ENCODE results near the gene DZIP1L. TPM values are rescaled to one million over a fixed set of nuclear protein-coding genes. Genes with fewer than 3 reads are reported as not detected.
A peak's percentile ranks its signal among the peaks of the same experiment; 100 is the strongest.

The DZIP1L gene
- total RNA-seq, 2 donors from 2014 or later: not detected

DNA sequence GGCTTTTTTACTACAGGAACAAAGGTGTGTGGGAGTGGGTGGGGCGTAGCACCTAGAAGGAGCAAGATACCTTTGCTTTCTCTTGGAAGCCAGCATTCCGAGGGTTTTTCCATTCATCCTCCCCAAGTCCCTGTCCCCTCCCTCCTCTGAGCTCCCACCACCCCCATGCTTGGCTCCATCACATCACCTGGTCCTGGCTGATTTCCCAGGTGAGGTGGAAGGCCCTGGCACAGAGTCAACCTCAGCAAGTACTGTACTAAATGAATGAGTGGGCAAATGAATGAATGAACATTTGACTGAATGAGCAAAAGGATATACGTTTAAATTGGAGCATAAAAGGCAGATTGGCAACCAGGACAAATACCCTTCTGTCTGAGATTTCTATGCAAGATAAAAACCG lies 45.4 kb downstream of the DZIP1L start:
- ATAC-seq (no peak), DNase-seq (ENCODE audit: low spot score) (no peak)
- Mint-ChIP-seq H3K36me3 (no peaks in the 10 kb centered on the region), H3K4me1 (ENCODE audit: low read depth in 2 of 2) (peaks cover 5 to 9% of the 10 kb centered on the region in 2 donors), H3K27me3 (peaks cover 10 to 31% of the 10 kb centered on the region in 2 donors), H3K4me3 (no peak overlapping the region), H3K9me3 (no peaks in the 10 kb centered on the region), H3K27ac (no peak overlapping the region)

DNA sequence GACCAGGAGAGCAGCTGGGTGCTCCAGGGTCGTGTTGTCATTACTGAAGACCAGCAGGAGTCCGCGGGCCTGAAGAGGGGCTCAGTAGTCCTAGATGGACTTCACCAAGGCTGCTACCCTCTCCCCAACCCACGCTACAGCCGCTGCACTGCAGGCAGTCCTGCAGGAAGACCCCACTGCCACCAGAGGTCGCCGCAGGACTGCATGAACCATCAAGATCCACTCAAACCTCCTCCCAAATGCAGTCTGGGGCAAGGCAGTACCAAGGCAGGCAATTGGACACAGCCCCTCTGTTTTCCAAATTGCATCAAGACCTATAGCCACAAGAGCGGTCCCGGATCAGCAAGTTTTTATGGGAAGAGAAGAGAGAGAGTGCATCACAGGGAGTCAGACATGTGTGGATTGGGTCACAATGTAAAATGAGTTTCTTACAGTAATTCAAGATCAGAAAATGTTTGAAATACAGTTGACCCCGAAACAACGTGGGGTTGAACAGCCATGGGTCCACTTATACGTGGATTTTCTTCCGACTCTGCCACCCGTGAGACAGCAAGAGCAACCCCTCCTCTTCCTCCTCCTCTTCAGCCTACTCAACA lies 46.7 kb downstream of the DZIP1L start:
- peak; percentile 71 for DNase-seq (ENCODE audit: low spot score)
- peak; percentile 55 to 74 for ATAC-seq
- peaks cover 5 to 9% of the 10 kb centered on the region in 2 donors for H3K4me1 Mint-ChIP-seq (ENCODE audit: low read depth in 2 of 2)
- peaks cover 10 to 21% of the 10 kb centered on the region in 2 donors for H3K27me3 Mint-ChIP-seq
- no peak overlapping the region for H3K27ac Mint-ChIP-seq
- no peak overlapping the region for H3K4me3 Mint-ChIP-seq
- H3K9me3 Mint-ChIP-seq: no peaks in the 10 kb centered on the region
- H3K36me3 Mint-ChIP-seq: no peaks in the 10 kb centered on the region

- peaks cover 5 to 9% of the 10 kb centered on the region in 2 donors for H3K4me1 Mint-ChIP-seq (ENCODE audit: low read depth in 2 of 2)
- no peak overlapping the region for H3K4me3 Mint-ChIP-seq
- ATAC-seq (no peak), DNase-seq (ENCODE audit: low spot score) (no peak)
- no peaks in the 10 kb centered on the region for H3K36me3 Mint-ChIP-seq
- peaks cover 5 to 15% of the 10 kb centered on the region in 2 donors for H3K27me3 Mint-ChIP-seq
- H3K27ac Mint-ChIP-seq: no peak overlapping the region
- H3K9me3 Mint-ChIP-seq: no peaks in the 10 kb centered on the region
These were observed 47.4 kb downstream of the DZIP1L start for GRCh38 chr3:138068046-138068445.

GRCh38 chr3:138066972-138067371 lies 48.4 kb downstream of the DZIP1L start:
- DNase-seq (ENCODE audit: low spot score) (no peak), ATAC-seq (no peak)
- Mint-ChIP-seq H3K4me3 (no peak overlapping the region), H3K4me1 (ENCODE audit: low read depth in 2 of 2) (peaks cover 5 to 9% of the 10 kb centered on the region in 2 donors), H3K27ac (no peak overlapping the region), H3K27me3 (peaks cover 2 to 14% of the 10 kb centered on the region in 2 donors), H3K36me3 (no peaks in the 10 kb centered on the region), H3K9me3 (no peaks in the 10 kb centered on the region)

- peaks cover 5 to 9% of the 10 kb centered on the region in 2 donors for H3K4me1 Mint-ChIP-seq (ENCODE audit: low read depth in 2 of 2)
- H3K36me3 Mint-ChIP-seq: no peaks in the 10 kb centered on the region
- peak; percentile 73 to 91 for ATAC-seq
- H3K27me3 Mint-ChIP-seq: peaks cover 2 to 14% of the 10 kb centered on the region in 2 donors
- DNase-seq (ENCODE audit: low spot score): no peak
- H3K9me3 Mint-ChIP-seq: no peaks in the 10 kb centered on the region
- peak overlapping the region; percentile 1 for H3K4me3 Mint-ChIP-seq
- H3K27ac Mint-ChIP-seq: peak overlapping the region; percentile 54 to 74
These were observed 49.0 kb downstream of the DZIP1L start for GRCh38 chr3:138066383-138066782.

- no peaks in the 10 kb centered on the region for H3K9me3 Mint-ChIP-seq
- H3K27me3 Mint-ChIP-seq: peaks cover 2 to 14% of the 10 kb centered on the region in 2 donors
- peak overlapping the region; percentile 54 to 74 for H3K27ac Mint-ChIP-seq
- peak overlapping the region; percentile 1 for H3K4me3 Mint-ChIP-seq
- H3K4me1 Mint-ChIP-seq (ENCODE audit: low read depth in 2 of 2): peaks cover 5 to 9% of the 10 kb centered on the region in 2 donors
- H3K36me3 Mint-ChIP-seq: no peaks in the 10 kb centered on the region
- DNase-seq (ENCODE audit: low spot score) (no peak), ATAC-seq (peak; percentile 51 to 55)
These were observed 49.5 kb downstream of the DZIP1L start for GRCh38 chr3:138065949-138066348.

GRCh38 chr3:138063416-138063815 lies 52.0 kb downstream of the DZIP1L start:
- no peaks in the 10 kb centered on the region for H3K36me3 Mint-ChIP-seq
- H3K27ac Mint-ChIP-seq: no peak overlapping the region
- DNase-seq (ENCODE audit: low spot score): no peak

GRCh38 chr3:138062626-138063025 lies 52.8 kb downstream of the DZIP1L start:
- Mint-ChIP-seq H3K27me3 (peaks cover 2 to 7% of the 10 kb centered on the region in 2 donors), H3K36me3 (no peaks in the 10 kb centered on the region), H3K9me3 (no peaks in the 10 kb centered on the region), H3K4me1 (ENCODE audit: low read depth in 2 of 2) (peaks cover 5 to 9% of the 10 kb centered on the region in 2 donors), H3K4me3 (no peak overlapping the region), H3K27ac (no peak overlapping the region)
- ATAC-seq (no peak), DNase-seq (ENCODE audit: low spot score) (peak; percentile 31)

More at GRCh38 chr3:138063416-138063815, 52.0 kb downstream of the DZIP1L start:
- no peak for ATAC-seq
- Mint-ChIP-seq H3K4me3 (no peak overlapping the region), H3K4me1 (ENCODE audit: low read depth in 2 of 2) (peaks cover 5 to 9% of the 10 kb centered on the region in 2 donors), H3K27me3 (peaks cover 2 to 4% of the 10 kb centered on the region in 2 donors), H3K9me3 (no peaks in the 10 kb centered on the region)

DNA sequence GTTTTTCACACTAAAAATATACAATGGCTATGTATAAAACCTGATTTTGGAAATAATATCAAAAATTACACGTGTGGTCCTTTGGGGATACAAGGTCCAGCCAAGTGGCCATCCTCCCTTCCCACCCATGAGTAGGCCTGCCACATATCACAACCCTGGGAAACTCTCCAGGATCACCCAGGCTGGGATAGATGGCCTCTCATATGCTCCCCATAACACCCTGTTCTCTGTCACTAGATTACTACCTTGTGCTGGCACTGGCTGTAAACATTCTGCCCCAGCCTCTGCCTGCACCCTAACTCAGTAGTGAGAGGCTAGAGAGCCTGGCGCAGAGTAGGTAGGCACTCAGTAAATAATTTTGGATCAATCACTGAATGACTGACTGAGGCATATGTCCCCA lies 53.4 kb downstream of the DZIP1L start:
- Mint-ChIP-seq H3K36me3 (no peaks in the 10 kb centered on the region), H3K4me3 (no peak overlapping the region), H3K4me1 (ENCODE audit: low read depth in 2 of 2) (peaks cover 5 to 9% of the 10 kb centered on the region in 2 donors), H3K27ac (no peak overlapping the region), H3K9me3 (no peaks in the 10 kb centered on the region), H3K27me3 (peaks cover 2 to 7% of the 10 kb centered on the region in 2 donors)
- DNase-seq (ENCODE audit: low spot score): no peak
- ATAC-seq: no peak

DNA sequence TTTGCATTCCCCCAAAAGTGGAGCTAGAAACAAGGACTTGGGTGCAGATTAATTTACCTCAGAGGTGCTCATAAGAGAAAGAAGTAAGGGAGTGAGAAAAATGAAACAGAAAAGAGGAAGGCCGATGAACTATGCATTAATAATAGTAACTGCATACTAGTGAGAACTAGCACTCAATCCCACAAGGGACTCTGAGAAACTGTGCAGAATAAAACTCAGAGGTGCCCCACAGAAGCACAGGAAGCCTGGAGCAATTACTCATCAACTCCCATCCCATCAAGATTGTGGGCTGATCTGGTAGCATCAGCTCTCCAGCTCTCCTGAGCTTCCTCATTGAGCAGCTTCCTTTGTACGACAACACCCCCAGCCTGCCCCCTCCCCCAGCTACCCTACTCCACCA lies 54.6 kb downstream of the DZIP1L start:
- ATAC-seq: no peak
- peak; percentile 23 for DNase-seq (ENCODE audit: low spot score)
- Mint-ChIP-seq H3K4me3 (no peak overlapping the region), H3K27me3 (peaks cover 5 to 15% of the 10 kb centered on the region in 2 donors), H3K36me3 (no peaks in the 10 kb centered on the region), H3K27ac (no peak overlapping the region), H3K4me1 (ENCODE audit: low read depth in 2 of 2) (no peaks in the 10 kb centered on the region), H3K9me3 (no peaks in the 10 kb centered on the region)

GRCh38 chr3:138059261-138059660 lies 56.1 kb downstream of the DZIP1L start:
- Mint-ChIP-seq H3K27me3 (peaks cover 9 to 22% of the 10 kb centered on the region in 2 donors), H3K36me3 (no peaks in the 10 kb centered on the region), H3K4me3 (no peak overlapping the region), H3K9me3 (no peaks in the 10 kb centered on the region), H3K27ac (no peak overlapping the region), H3K4me1 (ENCODE audit: low read depth in 2 of 2) (no peaks in the 10 kb centered on the region)
- ATAC-seq (no peak), DNase-seq (ENCODE audit: low spot score) (no peak)

GRCh38 chr3:138057384-138057783 lies 58.0 kb downstream of the DZIP1L start:
- Mint-ChIP-seq H3K4me3 (no peak overlapping the region), H3K36me3 (no peaks in the 10 kb centered on the region), H3K4me1 (ENCODE audit: low read depth in 2 of 2) (no peaks in the 10 kb centered on the region), H3K27ac (no peak overlapping the region), H3K9me3 (peaks cover 3% of the 10 kb centered on the region), H3K27me3 (peaks cover 15 to 28% of the 10 kb centered on the region in 2 donors)
- no peak for DNase-seq (ENCODE audit: low spot score)
- ATAC-seq: no peak

- Mint-ChIP-seq H3K27ac (no peak overlapping the region), H3K27me3 (peaks cover 13 to 28% of the 10 kb centered on the region in 2 donors), H3K36me3 (no peaks in the 10 kb centered on the region), H3K4me1 (ENCODE audit: low read depth in 2 of 2) (peaks cover 0 to 3% of the 10 kb centered on the region in 2 donors), H3K9me3 (peaks cover 3% of the 10 kb centered on the region), H3K4me3 (no peak overlapping the region)
- no peak for DNase-seq (ENCODE audit: low spot score)
- no peak for ATAC-seq
These were observed 61.4 kb downstream of the DZIP1L start for GRCh38 chr3:138054057-138054456.

GRCh38 chr3:138051947-138052802 lies 63.2 kb downstream of the DZIP1L start:
- ATAC-seq (no peak), DNase-seq (ENCODE audit: low spot score) (no peak)
- Mint-ChIP-seq H3K9me3 (peaks cover 3% of the 10 kb centered on the region), H3K36me3 (no peaks in the 10 kb centered on the region), H3K27ac (no peak overlapping the region), H3K27me3 (peaks cover 13 to 20% of the 10 kb centered on the region in 2 donors), H3K4me1 (ENCODE audit: low read depth in 2 of 2) (peaks cover 0 to 3% of the 10 kb centered on the region in 2 donors), H3K4me3 (no peak overlapping the region)

Measured in natural killer cell treated with Interleukin-12 subunit alpha and Interleukin-12 subunit beta and Interleukin-15 and Interleukin-18, amount 100 ng/mL, for 72 hours (primary cell).